ENCODE data around the gene TMEM220.

TMEM220 gene

GRCh38 chr17:10673312-10673711, 56.5 kb downstream of the TMEM220 start:
- in situ Hi-C loops (cut with HindIII; ENCODE audit: low sequenced_read_pairs): no loop called here

- in situ Hi-C loops (cut with HindIII; ENCODE audit: low sequenced_read_pairs): no loop called here
These were observed 61.0 kb downstream of the TMEM220 start for GRCh38 chr17:10668775-10669174.

GRCh38 chr17:10666906-10667305, 62.9 kb downstream of the TMEM220 start:
- in situ Hi-C loops (cut with HindIII; ENCODE audit: low sequenced_read_pairs): no loop called here

- in situ Hi-C loops (cut with HindIII; ENCODE audit: low sequenced_read_pairs): no loop called here
These were observed 65.3 kb downstream of the TMEM220 start for GRCh38 chr17:10664571-10664970.
